ENCODE results near the gene ANLN.
"Not testable (repeated sequence)": the region's sequence is repeated elsewhere in the genome, so short reads cannot be mapped to it uniquely, and the experiment has no call there.

ANLN gene

DNA sequence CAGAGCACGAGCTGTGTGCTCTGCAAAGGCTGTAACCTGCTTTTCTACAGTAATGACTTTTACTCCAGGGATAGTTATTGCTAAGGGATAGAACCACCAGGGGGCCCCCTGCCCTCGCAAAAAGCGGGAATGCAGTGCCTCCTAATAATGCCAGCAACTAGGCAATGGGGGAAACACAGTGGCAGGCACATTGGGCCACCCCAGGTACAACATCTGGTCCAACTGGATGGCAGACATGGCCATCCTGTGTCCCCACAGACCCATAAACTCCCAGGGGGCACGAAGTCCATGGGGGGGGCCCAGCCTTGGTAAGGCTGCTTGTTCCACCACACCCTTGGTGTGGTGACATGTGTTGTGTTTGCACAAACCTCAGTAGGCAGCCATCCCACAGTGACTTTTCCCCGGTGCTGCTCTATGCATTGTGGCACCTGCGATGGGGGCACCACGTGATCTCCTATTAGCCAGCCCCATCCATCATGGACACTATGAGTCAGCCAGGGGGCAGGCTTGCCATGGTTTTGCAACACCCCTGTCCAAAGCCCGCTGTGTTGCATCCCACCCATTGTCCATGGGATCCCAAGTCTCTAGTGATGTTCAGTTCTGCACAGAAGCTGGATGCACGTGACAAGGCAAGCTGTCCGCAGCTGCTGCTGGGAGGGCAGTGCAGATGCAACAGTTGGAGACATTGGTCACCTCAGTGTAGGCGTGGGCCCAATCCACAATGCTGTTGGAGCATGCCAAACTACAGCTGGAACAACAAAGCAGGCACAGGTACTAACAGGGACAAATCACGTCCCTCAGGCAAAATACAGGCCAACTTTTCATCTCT is 84.0 kb downstream of the ANLN start:
- no peak overlapping the region for H3K4me3 ChIP-seq (ENCODE audit: low read depth, low read length)
- peak; percentile 52 for TF ChIP-seq CTCF (IDR thresholded peaks at IDR 0.05; ENCODE audit: insufficient read depth, low read depth, low read length, missing control alignments)
- DNase-seq (ENCODE audit: low read depth) = peak; percentile 33

- no peak for TF ChIP-seq CTCF (IDR thresholded peaks at IDR 0.05; ENCODE audit: insufficient read depth, low read depth, low read length, missing control alignments)
- no peak overlapping the region for H3K4me3 ChIP-seq (ENCODE audit: low read depth, low read length)
- peak; percentile 12 for DNase-seq (ENCODE audit: low read depth)
Measured at GRCh38 chr7:36474283-36475010, 84.8 kb downstream of the ANLN start.

- TF ChIP-seq CTCF (IDR thresholded peaks at IDR 0.05; ENCODE audit: insufficient read depth, low read depth, low read length, missing control alignments) = no peak
- no peak overlapping the region for H3K4me3 ChIP-seq (ENCODE audit: low read depth, low read length)
- no peak for DNase-seq (ENCODE audit: low read depth)
Measured at GRCh38 chr7:36475011-36475342, 85.3 kb downstream of the ANLN start.

DNA sequence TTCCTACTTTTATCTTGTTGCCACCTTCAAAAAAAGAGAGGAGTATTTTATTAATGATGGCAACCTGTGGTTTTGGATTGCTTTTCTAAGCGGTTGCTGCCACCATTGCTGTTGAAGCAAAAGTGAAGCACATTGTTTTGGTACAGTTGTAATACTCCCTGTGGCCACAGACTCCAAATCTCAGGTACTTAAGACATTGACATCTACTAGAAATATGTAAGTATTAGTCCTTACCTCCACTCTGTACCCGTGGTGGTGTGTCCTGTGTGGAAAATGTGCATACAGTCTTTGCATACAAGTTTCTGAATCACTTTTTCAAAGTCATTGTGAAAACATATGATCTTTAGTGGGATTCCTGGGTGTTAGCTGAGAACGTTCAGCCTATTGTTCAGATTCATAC is 85.7 kb downstream of the ANLN start:
- TF ChIP-seq CTCF (IDR thresholded peaks at IDR 0.05; ENCODE audit: insufficient read depth, low read depth, low read length, missing control alignments) = no peak
- DNase-seq (ENCODE audit: low read depth) = peak; percentile 9
- no peak overlapping the region for H3K4me3 ChIP-seq (ENCODE audit: low read depth, low read length)

DNA sequence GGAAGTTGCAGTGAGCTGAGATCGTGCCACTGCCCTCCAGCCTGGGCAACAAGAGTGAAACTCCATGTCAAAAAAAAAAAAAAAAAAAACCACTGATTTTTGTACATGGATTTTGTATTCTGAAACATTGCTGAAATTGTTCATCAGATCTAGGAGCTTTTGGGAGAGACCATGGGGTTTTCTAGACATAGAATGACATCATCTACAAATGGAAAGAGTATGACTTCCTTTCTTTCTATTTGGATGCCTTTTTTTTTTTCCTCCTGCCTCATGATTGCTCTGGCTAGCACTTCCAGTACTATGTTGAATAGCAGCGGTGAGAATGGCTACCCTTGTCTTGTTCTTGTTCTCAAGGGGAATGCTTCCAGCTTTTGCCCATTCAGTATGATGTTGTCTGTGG is 89.1 kb downstream of the ANLN start:
- H3K4me3 ChIP-seq (ENCODE audit: low read depth, low read length) = no peak overlapping the region
- no peak for DNase-seq (ENCODE audit: low read depth)
- no peak for TF ChIP-seq CTCF (IDR thresholded peaks at IDR 0.05; ENCODE audit: insufficient read depth, low read depth, low read length, missing control alignments)

- not testable (repeated sequence) for DNase-seq (ENCODE audit: low read depth); H3K4me3 ChIP-seq (ENCODE audit: low read depth, low read length)
Measured at GRCh38 chr7:36483853-36484252, 94.2 kb downstream of the ANLN start.

DNA sequence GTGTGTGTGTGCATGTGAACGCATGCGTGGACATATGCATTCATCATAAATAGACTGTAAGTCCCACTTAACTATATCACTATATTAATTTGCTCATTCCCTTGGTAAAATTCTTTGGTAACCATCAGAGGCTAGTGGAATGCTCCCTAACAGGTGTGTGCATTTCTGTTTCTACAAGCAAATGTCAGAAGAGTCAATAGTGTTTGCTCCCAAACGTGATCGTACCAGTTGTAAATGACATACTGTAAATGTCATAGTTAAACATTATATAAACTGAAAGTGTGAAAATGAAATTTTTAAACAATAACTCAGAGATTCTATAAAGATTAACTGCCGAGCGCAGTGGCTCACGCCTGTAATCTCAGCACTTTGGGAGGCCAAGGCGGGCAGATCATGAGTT is 94.6 kb downstream of the ANLN start:
- TF ChIP-seq CTCF (IDR thresholded peaks at IDR 0.05; ENCODE audit: insufficient read depth, low read depth, low read length, missing control alignments) = no peak
- no peak for DNase-seq (ENCODE audit: low read depth)
- no peak overlapping the region for H3K4me3 ChIP-seq (ENCODE audit: low read depth, low read length)

All from GM12865 (cell line).